ENCODE data around the gene TMEM225B. TPM values are rescaled to one million over a fixed set of nuclear protein-coding genes. Genes with fewer than 3 reads are reported as not detected.
"Not testable (repeated sequence)": the region's sequence is repeated elsewhere in the genome, so short reads cannot be mapped to it uniquely, and the experiment has no call there.

TMEM225B gene
- total RNA-seq, 1 donor from 2014 or later, result not detected

DNA sequence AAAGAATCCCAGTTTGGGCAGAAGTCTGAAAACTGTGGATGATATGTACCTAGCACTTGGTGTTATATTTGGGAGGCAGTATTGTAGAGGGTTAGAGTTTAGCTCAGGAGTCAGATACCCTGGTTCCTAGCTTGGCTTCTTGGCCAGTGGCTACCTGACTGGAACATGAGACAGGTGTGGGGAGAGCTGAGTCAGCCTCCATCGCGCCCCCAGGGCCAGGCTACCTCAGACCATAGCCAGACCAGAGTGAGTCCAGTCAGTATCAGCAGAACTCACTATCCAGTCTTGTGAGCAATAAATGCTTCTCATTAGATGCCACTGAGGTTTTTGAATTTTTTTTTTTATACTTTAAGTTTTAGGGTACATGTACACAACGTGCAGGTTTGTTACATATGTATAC lies 55.7 kb downstream of the TMEM225B start:
- DNase-seq (ENCODE audit: low read depth, low spot score), result no peak

DNA sequence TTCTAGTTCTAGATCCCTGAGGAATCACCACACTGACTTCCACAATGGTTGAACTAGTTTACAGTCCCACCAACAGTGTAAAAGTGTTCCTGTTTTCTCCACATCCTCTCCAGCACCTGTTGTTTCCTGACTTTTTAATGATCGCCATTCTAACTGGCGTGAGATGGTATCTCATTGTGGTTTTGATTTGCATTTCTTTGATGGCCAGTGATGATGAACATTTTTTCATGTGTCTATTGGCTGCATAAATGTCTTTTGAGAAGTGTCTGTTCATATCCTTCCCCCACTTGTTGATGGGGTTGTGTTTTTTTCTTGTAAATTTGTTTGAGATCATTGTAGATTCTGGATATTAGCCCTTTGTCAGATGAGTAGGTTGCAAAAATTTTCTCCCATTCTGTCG lies 56.6 kb downstream of the TMEM225B start:
- DNase-seq (ENCODE audit: low read depth, low spot score), result not testable (repeated sequence)

GRCh38 chr7:99657879-99658278 lies 59.8 kb downstream of the TMEM225B start:
- DNase-seq (ENCODE audit: low read depth, low spot score), result not testable (repeated sequence)

Other genes starting within 250 kb of the TMEM225B start
- gene ARPC1B, start 223.5 kb upstream of the TMEM225B start, total RNA-seq, result 757 and 888 TPM in 2 replicates
- gene PDAP1, start 189.7 kb upstream of the TMEM225B start, total RNA-seq, result 29.1 and 41.7 TPM in 2 replicates
- 92.2 and 116 TPM in 2 replicates for gene BUD31, start 189.3 kb upstream of the TMEM225B start, total RNA-seq
- 5.3 and 5.4 TPM in 2 replicates for gene PTCD1, start 159.5 kb upstream of the TMEM225B start, total RNA-seq
- gene CPSF4, start 159.3 kb upstream of the TMEM225B start, total RNA-seq, result 31.5 and 37.7 TPM in 2 replicates
- gene ATP5MF, start 132.1 kb upstream of the TMEM225B start, total RNA-seq, result 253 and 290 TPM in 2 replicates
- gene ZNF789, start 125.4 kb upstream of the TMEM225B start, total RNA-seq, result 4.8 and 5.9 TPM in 2 replicates
- 27.0 and 31.3 TPM in 2 replicates for gene ZNF394, start 98.0 kb upstream of the TMEM225B start, total RNA-seq
- 10.4 and 15.1 TPM in 2 replicates for gene ZKSCAN5, start 93.6 kb upstream of the TMEM225B start, total RNA-seq
- gene FAM200A, start 46.2 kb upstream of the TMEM225B start, total RNA-seq, result 4.8 and 5.4 TPM in 2 replicates
- 8.2 and 20.9 TPM in 2 replicates for gene ZNF655, start 39.6 kb upstream of the TMEM225B start, total RNA-seq
- 12.5 and 14.2 TPM in 2 replicates for gene ZSCAN25, start 18.7 kb downstream of the TMEM225B start, total RNA-seq
- not detected in 2 replicates for gene CYP3A5, start 81.7 kb downstream of the TMEM225B start, total RNA-seq
- gene CYP3A7, start 136.9 kb downstream of the TMEM225B start, total RNA-seq, result not detected in 2 replicates
- not detected in 2 replicates for gene CYP3A4, start 185.9 kb downstream of the TMEM225B start, total RNA-seq
- gene CYP3A43, start 229.7 kb downstream of the TMEM225B start, total RNA-seq, result not detected in 2 replicates

Measured in pulmonary artery endothelial cell (primary cell).